Body of pancreas (tissue), 4 donors: ENCODE measurements around the gene RGMA. TPM values are rescaled to one million over a fixed set of nuclear protein-coding genes. Genes with fewer than 3 reads are reported as not detected.

Source experiments
- ATAC-seq: fragments of 150-250 bp; one replicate; pipeline ENCODE4 v1.9.1; 2016
- DNase-seq, 4 donors: peaks; one replicate each; pipeline ENCODE4 v3.0.0-alpha.2; 2019
- H3K27ac ChIP-seq, 4 donors: fragments of 200-600 bp; sonication (generic); 1 replicate in 3 of 4; 2 replicates in 1 of 4; pipeline versions ENCODE4 v1.5.1 to v1.6.1; 2016 to 2019; ENCODE audit warnings: mild to moderate bottlenecking in 1 of 4, mixed read lengths in 1 of 4, moderate library complexity in 1 of 4
- H3K27me3 ChIP-seq, 2 donors: fragments of 200-600 bp; sonication (generic); one replicate each; pipeline ENCODE4 v1.6.0; 2016; ENCODE audit warnings: mild to moderate bottlenecking in 1 of 2
- H3K36me3 ChIP-seq, 2 donors: fragments of 200-600 bp; sonication (generic); replicated peaks in 1 of 2; 2 replicates each; pipeline ENCODE4 v1.5.1; 2016; ENCODE audit warnings: low read depth in 2 of 2; ENCODE audit not compliant: insufficient read depth in 1 of 2
- H3K4me1 ChIP-seq: fragments of 200-600 bp; sonication (generic); one replicate; pipeline ENCODE4 v1.6.0; 2016
- H3K4me3 ChIP-seq, 2 donors: fragments of 200-600 bp; sonication (generic); 1 replicate in 1 of 2; 2 replicates in 1 of 2; pipeline ENCODE4 v1.5.1; 2016 to 2019
- H3K9me3 ChIP-seq, 3 donors: fragments of 200-600 bp; sonication (generic); 1 replicate in 2 of 3; 2 replicates in 1 of 3; pipeline ENCODE4 v1.5.1; 2016
- POLR2A ChIP-seq, 3 donors: fragments of 450-650 bp; IDR thresholded peaks; one replicate each; pipeline ENCODE4 v1.6.1; 2016; ENCODE audit warnings: antibody characterized with exemption in 3 of 3, mild to moderate bottlenecking in 2 of 3
- WGBS, 2 donors: methylation state at CpG; one replicate each; pipeline ENCODE4 v1.1.5; 2017; 5-methylcytosine and 5-hydroxymethylcytosine counted together
- intact Hi-C: fragments of 100-400 bp; cut with DNase I; formaldehyde crosslinking; loops from one replicate; pipeline ENCODE4 v1.15.1; 2023
- total RNA-seq, 2 donors: library from RNA; depleted of rRNA; stranded (reverse); fragments of >200 nt; gene quantifications; one replicate each; pipeline ENCODE4 v1.1.0, GENCODE V29; 2016
- TF ChIP-seq, protein P1 (sequence below), 7 experiments: fragments of 450-650 bp in 4 of 7; fragments of 200-600 bp in 3 of 7; sonication (generic) in 3 of 7; IDR thresholded peaks; one replicate each; pipeline ENCODE4 v1.5.1; 2016 to 2019; ENCODE audit warnings: antibody characterized with exemption in 7 of 7

Gene RGMA
- total RNA-seq, 2 donors from 2014 or later: 8.8 to 9.2 TPM

DNA sequence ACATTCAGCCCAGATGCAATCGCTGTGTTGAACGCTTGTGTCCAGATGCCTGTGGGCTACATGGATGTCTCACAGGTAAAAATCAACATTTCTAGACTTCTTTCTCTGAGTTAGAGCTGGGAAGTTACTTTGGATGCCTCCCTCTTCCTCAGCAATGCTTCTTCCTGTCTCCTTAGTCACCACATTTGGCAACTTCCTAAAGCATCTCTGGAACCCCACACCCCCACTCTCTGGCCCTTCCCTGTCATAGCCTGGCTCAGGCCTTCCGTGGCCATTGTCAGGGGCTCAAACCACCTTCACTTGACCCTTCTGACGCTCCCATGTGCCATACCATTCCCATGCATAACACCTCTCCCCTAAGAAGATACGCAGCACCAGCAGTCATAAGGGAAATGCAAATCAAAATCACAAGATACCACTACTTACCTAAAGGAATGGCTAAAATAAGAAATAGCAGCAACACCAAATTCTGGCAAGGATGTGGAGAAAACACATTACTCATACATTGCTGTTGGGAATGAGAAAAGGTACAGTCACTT is 21.6 kb upstream of the RGMA start:
- H3K9me3 ChIP-seq: no peaks in the 10 kb centered on the region
- H3K4me3 ChIP-seq: no peak overlapping the region
- ATAC-seq: no peak
- H3K27me3 ChIP-seq: no peaks in the 10 kb centered on the region
- no peak for DNase-seq
- 89 to 91% methylated on average over 5 of the region's 5 CpGs for WGBS, 2 donors
- no peak overlapping the region for H3K27ac ChIP-seq
- intact Hi-C loops: no loop called here
- no peaks in the 10 kb centered on the region for H3K4me1 ChIP-seq
- no peaks in the 10 kb centered on the region for H3K36me3 ChIP-seq
- TF ChIP-seq, protein P1, sequence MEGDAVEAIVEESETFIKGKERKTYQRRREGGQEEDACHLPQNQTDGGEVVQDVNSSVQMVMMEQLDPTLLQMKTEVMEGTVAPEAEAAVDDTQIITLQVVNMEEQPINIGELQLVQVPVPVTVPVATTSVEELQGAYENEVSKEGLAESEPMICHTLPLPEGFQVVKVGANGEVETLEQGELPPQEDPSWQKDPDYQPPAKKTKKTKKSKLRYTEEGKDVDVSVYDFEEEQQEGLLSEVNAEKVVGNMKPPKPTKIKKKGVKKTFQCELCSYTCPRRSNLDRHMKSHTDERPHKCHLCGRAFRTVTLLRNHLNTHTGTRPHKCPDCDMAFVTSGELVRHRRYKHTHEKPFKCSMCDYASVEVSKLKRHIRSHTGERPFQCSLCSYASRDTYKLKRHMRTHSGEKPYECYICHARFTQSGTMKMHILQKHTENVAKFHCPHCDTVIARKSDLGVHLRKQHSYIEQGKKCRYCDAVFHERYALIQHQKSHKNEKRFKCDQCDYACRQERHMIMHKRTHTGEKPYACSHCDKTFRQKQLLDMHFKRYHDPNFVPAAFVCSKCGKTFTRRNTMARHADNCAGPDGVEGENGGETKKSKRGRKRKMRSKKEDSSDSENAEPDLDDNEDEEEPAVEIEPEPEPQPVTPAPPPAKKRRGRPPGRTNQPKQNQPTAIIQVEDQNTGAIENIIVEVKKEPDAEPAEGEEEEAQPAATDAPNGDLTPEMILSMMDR (IDR thresholded peaks at IDR 0.05): no peak
- no peak for TF ChIP-seq POLR2A (IDR thresholded peaks at IDR 0.05)

DNA sequence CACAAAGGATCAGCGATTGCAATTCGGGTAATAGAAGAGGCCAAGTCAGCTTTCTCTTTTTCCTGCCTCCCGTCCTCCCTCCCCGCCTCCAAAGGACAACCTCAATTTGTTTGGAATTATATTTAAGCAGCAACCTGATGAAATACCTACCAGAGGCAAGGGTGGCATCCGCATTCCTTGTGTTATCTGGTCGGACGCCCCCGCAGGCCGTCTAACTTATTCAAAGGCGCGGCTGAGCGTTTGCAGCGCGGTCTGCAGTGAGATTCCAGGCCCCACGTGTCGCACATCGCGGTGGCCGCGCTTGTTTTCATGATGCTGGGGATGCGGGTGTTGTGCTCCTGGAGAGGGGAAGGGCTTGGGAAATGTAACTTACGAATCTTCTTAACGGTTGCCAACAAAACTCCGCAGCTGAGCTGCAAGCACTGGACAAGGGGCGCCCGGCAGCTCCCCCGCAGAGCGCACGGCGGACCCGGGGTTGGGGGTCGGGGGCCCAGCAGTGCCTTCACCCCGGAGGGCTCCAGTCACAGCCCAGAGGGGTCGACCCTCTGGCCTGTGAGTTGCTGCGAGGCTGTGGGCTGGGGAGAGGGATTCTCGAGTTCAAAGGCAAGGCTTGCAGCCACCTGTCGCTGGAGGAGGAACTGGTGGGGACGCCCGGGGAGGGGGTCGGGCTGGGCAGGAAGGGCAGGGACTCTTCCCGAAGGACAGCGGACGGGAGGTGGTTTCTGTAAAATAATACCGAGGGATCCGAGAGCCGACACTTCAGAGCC is 20.5 kb upstream of the RGMA start:
- 40 to 67% methylated on average over 26 to 46 of the region's 46 CpGs for WGBS, 2 donors
- Histone ChIP-seq H3K36me3 (no peaks in the 10 kb centered on the region), H3K27ac (no peak overlapping the region), H3K27me3 (no peaks in the 10 kb centered on the region), H3K9me3 (no peaks in the 10 kb centered on the region), H3K4me1 (no peaks in the 10 kb centered on the region), H3K4me3 (no peak overlapping the region)
- intact Hi-C loops: no loop called here
- DNase-seq: no peak
- no peak for ATAC-seq
- TF ChIP-seq, protein P1 (IDR thresholded peaks at IDR 0.05): no peak
- TF ChIP-seq POLR2A (IDR thresholded peaks at IDR 0.05): no peak

DNA sequence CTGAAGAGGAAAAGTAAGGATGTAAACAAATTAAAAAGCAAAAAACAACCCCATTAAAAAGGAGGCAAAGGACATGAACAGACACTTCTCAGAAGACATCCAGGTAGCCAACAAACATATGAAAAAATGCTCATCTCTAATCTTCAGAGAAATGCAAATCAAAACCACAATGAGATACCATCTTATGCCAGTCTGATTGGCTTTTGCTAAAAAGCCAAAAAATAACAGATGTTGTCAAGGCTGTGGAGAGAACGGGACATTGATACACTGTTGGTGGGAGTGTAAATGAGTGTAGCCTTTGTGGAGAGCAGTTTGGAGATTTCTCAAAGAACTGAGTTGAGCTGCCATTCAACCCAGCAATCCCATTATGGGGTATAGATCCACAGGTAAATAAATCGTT is 18.6 kb upstream of the RGMA start:
- no peaks in the 10 kb centered on the region for H3K4me1 ChIP-seq
- WGBS, 2 donors: 73 to 79% methylated on average over 2 of the region's 2 CpGs
- no peak overlapping the region for H3K27ac ChIP-seq
- H3K4me3 ChIP-seq: no peak overlapping the region
- intact Hi-C loops: no loop called here
- H3K9me3 ChIP-seq: no peaks in the 10 kb centered on the region
- no peak for TF ChIP-seq POLR2A (IDR thresholded peaks at IDR 0.05)
- TF ChIP-seq, protein P1 (IDR thresholded peaks at IDR 0.05): no peak
- no peaks in the 10 kb centered on the region for H3K27me3 ChIP-seq
- H3K36me3 ChIP-seq: no peaks in the 10 kb centered on the region
- ATAC-seq (no peak), DNase-seq (no peak)

DNA sequence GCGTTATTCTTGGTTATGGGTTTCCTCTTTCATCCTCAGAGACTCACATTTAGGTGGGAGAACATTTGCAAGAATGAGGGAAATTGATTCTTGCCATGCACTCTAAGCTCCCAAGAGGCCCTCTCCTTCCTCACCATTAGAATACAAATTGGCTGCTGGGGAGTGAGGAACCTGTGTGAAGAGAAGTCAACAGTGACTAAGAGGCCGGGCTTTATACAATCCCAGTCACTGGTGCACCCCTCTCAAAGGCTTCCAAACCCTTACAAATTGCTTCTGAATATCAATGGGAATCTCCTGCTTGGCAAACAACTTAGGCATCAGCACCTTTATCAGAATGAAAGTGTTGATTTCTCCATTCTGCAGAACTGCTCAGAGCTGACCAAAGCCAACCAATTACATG is 16.5 kb upstream of the RGMA start:
- Histone ChIP-seq H3K36me3 (no peaks in the 10 kb centered on the region), H3K4me3 (no peak overlapping the region), H3K9me3 (no peaks in the 10 kb centered on the region), H3K4me1 (no peaks in the 10 kb centered on the region), H3K27ac (no peak overlapping the region), H3K27me3 (no peaks in the 10 kb centered on the region)
- ATAC-seq (no peak), DNase-seq (no peak)
- intact Hi-C loops: no loop called here
- TF ChIP-seq POLR2A (IDR thresholded peaks at IDR 0.05): no peak
- TF ChIP-seq, protein P1 (IDR thresholded peaks at IDR 0.05): no peak
- WGBS, 2 donors: 81 to 86% methylated on average over 2 of the region's 2 CpGs

DNA sequence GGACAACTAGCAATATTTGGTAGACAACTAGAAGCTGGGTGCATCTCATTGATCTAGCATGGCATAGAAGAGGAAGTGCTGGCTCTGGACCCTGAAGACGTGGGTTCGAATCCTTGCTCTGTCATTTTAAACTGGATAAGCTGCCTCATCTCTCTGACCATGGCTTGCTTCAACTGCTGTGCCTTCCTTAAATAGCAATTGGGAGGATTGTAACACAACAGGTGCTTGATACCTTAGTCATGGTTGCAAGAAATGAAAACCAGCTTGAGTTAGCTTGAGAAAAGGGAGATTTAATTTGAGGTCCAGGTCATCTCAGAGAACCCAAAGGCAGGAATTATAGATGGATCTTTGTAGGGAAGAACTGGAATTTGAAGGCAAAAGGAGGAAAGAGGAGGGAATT is 14.8 kb upstream of the RGMA start:
- Histone ChIP-seq H3K4me3 (no peak overlapping the region), H3K4me1 (no peaks in the 10 kb centered on the region), H3K9me3 (no peaks in the 10 kb centered on the region), H3K36me3 (no peaks in the 10 kb centered on the region), H3K27me3 (no peaks in the 10 kb centered on the region), H3K27ac (no peak overlapping the region)
- TF ChIP-seq POLR2A (IDR thresholded peaks at IDR 0.05): no peak
- TF ChIP-seq, protein P1 (IDR thresholded peaks at IDR 0.05): no peak
- ATAC-seq (no peak), DNase-seq (no peak)
- intact Hi-C loops: no loop called here
- 57 to 71% methylated on average over 2 of the region's 2 CpGs for WGBS, 2 donors
